HUES6 (cell line): ENCODE results near the gene MTCL1.

ENCODE experiments used
- H3K27ac ChIP-seq: 2 replicates; pipeline ENCODE4 v1.7.0; 2013; ENCODE audit warnings: low read depth, mild to moderate bottlenecking, low read length, inconsistent platforms
- H3K27me3 ChIP-seq: 2 replicates; pipeline ENCODE4 v1.6.1; 2013; ENCODE audit warnings: low read length; ENCODE audit not compliant: control insufficient read depth, insufficient read depth
- H3K36me3 ChIP-seq: 2 replicates; pipeline ENCODE4 v1.6.1; 2013; ENCODE audit warnings: low read length; ENCODE audit not compliant: control insufficient read depth, insufficient read depth
- H3K4me1 ChIP-seq: 2 replicates; pipeline ENCODE4 v1.6.1; 2013; ENCODE audit warnings: low read length; ENCODE audit not compliant: control insufficient read depth, insufficient read depth
- H3K4me3 ChIP-seq: 2 replicates; pipeline ENCODE4 v1.5.1; 2013; ENCODE audit warnings: low read depth, low read length
- H3K9ac ChIP-seq: one replicate; pipeline ENCODE4 v1.6.1; 2013; ENCODE audit warnings: mild to moderate bottlenecking, low read length
- H3K9me3 ChIP-seq: 2 replicates; pipeline ENCODE4 v1.6.1; 2013; ENCODE audit warnings: low read depth, low read length; ENCODE audit not compliant: control insufficient read depth, insufficient read depth

MTCL1 gene

GRCh38 chr18:8854962-8855361, 149.6 kb downstream of the MTCL1 start:
- Histone ChIP-seq H3K4me1 (peaks cover 6% of the 10 kb centered on the region; the same call in 1 of the 2 replicates), H3K4me3 (no peak overlapping the region), H3K9me3 (no peaks in the 10 kb centered on the region), H3K9ac (no peak overlapping the region), H3K36me3 (no peaks in the 10 kb centered on the region), H3K27me3 (no peaks in the 10 kb centered on the region), H3K27ac (no peak overlapping the region)

GRCh38 chr18:8856212-8856611, 150.9 kb downstream of the MTCL1 start:
- no peaks in the 10 kb centered on the region for H3K9me3 ChIP-seq
- H3K9ac ChIP-seq = no peak overlapping the region
- H3K36me3 ChIP-seq = no peaks in the 10 kb centered on the region
- no peaks in the 10 kb centered on the region for H3K27me3 ChIP-seq
- H3K4me1 ChIP-seq = peaks cover 6% of the 10 kb centered on the region; the same call in 1 of the 2 replicates
- no peak overlapping the region for H3K27ac ChIP-seq
- H3K4me3 ChIP-seq = no peak overlapping the region

GRCh38 chr18:8856769-8857393, 151.5 kb downstream of the MTCL1 start:
- no peak overlapping the region for H3K9ac ChIP-seq

GRCh38 chr18:8857806-8858205, 152.4 kb downstream of the MTCL1 start:
- no peak overlapping the region for H3K27ac ChIP-seq
- H3K27me3 ChIP-seq = no peaks in the 10 kb centered on the region
- H3K9ac ChIP-seq = no peak overlapping the region
- no peaks in the 10 kb centered on the region for H3K36me3 ChIP-seq
- no peak overlapping the region for H3K4me3 ChIP-seq
- no peaks in the 10 kb centered on the region for H3K9me3 ChIP-seq
- H3K4me1 ChIP-seq = peaks cover 6% of the 10 kb centered on the region; the same call in 1 of the 2 replicates

More at GRCh38 chr18:8856769-8857393, 151.5 kb downstream of the MTCL1 start:
- no peak overlapping the region for H3K4me3 ChIP-seq
- H3K4me1 ChIP-seq = peaks cover 6% of the 10 kb centered on the region; the same call in 1 of the 2 replicates
- no peaks in the 10 kb centered on the region for H3K36me3 ChIP-seq
- H3K27ac ChIP-seq = no peak overlapping the region
- H3K27me3 ChIP-seq = no peaks in the 10 kb centered on the region
- no peaks in the 10 kb centered on the region for H3K9me3 ChIP-seq

GRCh38 chr18:8858888-8859511, 153.6 kb downstream of the MTCL1 start:
- Histone ChIP-seq H3K4me1 (peaks cover 6% of the 10 kb centered on the region; the same call in 1 of the 2 replicates), H3K27ac (no peak overlapping the region), H3K4me3 (no peak overlapping the region), H3K27me3 (no peaks in the 10 kb centered on the region), H3K9ac (no peak overlapping the region), H3K36me3 (no peaks in the 10 kb centered on the region), H3K9me3 (no peaks in the 10 kb centered on the region)

GRCh38 chr18:8860845-8861642, 155.7 kb downstream of the MTCL1 start:
- no peak overlapping the region for H3K27ac ChIP-seq

GRCh38 chr18:8863427-8863826, 158.1 kb downstream of the MTCL1 start:
- no peak overlapping the region for H3K9ac ChIP-seq
- H3K27me3 ChIP-seq = no peaks in the 10 kb centered on the region
- no peaks in the 10 kb centered on the region for H3K9me3 ChIP-seq
- peaks cover 9% of the 10 kb centered on the region; the same call in 1 of the 2 replicates for H3K4me1 ChIP-seq
- H3K4me3 ChIP-seq = no peak overlapping the region
- H3K27ac ChIP-seq = no peak overlapping the region
- H3K36me3 ChIP-seq = no peaks in the 10 kb centered on the region

More at GRCh38 chr18:8860845-8861642, 155.7 kb downstream of the MTCL1 start:
- no peak overlapping the region for H3K9ac ChIP-seq
- H3K36me3 ChIP-seq = no peaks in the 10 kb centered on the region
- no peak overlapping the region for H3K4me3 ChIP-seq
- H3K4me1 ChIP-seq = peaks cover 3% of the 10 kb centered on the region; the same call in 1 of the 2 replicates
- H3K9me3 ChIP-seq = no peaks in the 10 kb centered on the region
- H3K27me3 ChIP-seq = no peaks in the 10 kb centered on the region

GRCh38 chr18:8865934-8866333, 160.6 kb downstream of the MTCL1 start:
- H3K4me1 ChIP-seq = peaks cover 10% of the 10 kb centered on the region; the same call in 1 of the 2 replicates
- H3K9ac ChIP-seq = no peak overlapping the region
- H3K27ac ChIP-seq = no peak overlapping the region
- H3K4me3 ChIP-seq = no peak overlapping the region
- H3K36me3 ChIP-seq = no peaks in the 10 kb centered on the region
- H3K27me3 ChIP-seq = no peaks in the 10 kb centered on the region
- no peaks in the 10 kb centered on the region for H3K9me3 ChIP-seq

GRCh38 chr18:8866679-8867078, 161.3 kb downstream of the MTCL1 start:
- H3K36me3 ChIP-seq = no peaks in the 10 kb centered on the region
- no peaks in the 10 kb centered on the region for H3K9me3 ChIP-seq
- H3K4me3 ChIP-seq = no peak overlapping the region
- no peaks in the 10 kb centered on the region for H3K27me3 ChIP-seq
- peaks cover 10% of the 10 kb centered on the region; the same call in 1 of the 2 replicates for H3K4me1 ChIP-seq
- no peak overlapping the region for H3K27ac ChIP-seq
- H3K9ac ChIP-seq = no peak overlapping the region

- Histone ChIP-seq H3K36me3 (no peaks in the 10 kb centered on the region), H3K9me3 (no peaks in the 10 kb centered on the region), H3K27ac (no peak overlapping the region), H3K9ac (no peak overlapping the region), H3K4me1 (peaks cover 10% of the 10 kb centered on the region; the same call in 1 of the 2 replicates), H3K4me3 (no peak overlapping the region), H3K27me3 (no peaks in the 10 kb centered on the region)
Observed at GRCh38 chr18:8868276-8868675, 162.9 kb downstream of the MTCL1 start.
